GM19328 (cell line): ENCODE data around the gene CCM2.
A peak's percentile ranks its signal among the peaks of the same experiment; 100 is the strongest.
"Not testable (repeated sequence)": the region's sequence is repeated elsewhere in the genome, so short reads cannot be mapped to it uniquely, and the experiment has no call there.

Experiments
- ATAC-seq: cut with Tn5 transposase; IDR thresholded peaks from one replicate; pipeline ENCODE4 v1.9.1; 2021; ENCODE audit warnings: mild to moderate bottlenecking, moderate library complexity; ENCODE audit not compliant: unreplicated experiment

CCM2 gene

DNA sequence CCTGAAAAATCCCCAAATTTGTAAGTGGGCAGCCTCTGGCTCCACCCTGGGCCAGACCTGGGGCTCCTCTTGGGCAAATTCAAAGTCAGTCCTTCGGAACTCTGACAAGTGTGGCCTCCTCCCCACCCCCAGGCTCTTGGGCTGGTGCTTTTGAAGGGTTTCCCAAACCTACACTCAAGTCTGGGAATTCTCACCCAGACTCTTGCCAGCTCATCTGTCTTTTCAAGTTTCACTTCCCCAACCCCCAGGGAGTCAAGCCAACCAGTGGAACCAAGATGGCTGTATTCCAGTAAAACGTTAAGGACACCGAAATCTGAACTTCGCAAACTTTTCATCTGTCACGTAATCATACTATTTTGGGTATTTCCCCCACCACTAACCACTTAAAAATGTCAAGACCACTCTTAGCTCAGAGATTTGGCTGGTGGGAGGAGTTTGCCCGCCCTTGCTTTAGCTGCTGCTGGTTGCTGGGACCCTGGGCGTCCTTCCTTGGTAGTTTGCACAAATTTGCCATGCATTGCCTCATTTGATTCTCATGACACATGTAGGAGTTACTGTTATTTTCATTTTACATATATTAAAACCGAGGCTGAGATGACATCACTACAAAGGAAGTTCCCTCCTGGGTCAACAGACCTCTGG lies 19.5 kb upstream of the CCM2 start:
- ATAC-seq: peak; percentile 35

DNA sequence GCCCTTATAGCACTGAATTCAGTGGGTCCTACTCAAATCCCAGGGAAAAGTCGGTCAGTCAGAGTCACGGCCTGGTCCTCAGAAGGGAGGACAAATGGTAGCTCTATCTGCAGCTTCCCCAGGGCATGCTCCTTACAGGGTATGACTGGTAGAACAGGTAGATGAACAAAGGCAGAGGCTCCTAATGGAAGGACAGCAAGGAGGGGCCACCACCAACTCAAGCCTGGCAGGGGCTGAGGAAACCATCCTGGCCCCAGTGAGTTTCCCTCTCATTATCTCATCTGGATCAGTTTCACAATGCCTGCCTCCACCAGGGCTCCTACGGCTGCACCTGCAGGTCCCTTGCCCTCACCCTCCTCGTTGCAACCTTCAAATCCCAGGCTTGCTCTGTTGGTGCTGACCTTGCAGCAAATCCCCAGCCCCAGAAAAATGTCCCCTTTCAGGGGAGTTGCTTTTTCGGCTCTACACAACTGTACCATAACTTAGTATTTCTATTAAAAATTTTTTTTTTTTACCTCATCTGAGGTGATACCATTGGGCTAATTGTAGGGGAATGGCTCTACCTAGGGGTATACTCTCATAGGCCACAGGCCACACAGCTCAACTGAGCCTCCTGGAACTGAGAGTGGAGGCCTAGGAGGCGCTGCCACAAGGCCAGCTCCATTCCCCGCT lies 18.8 kb upstream of the CCM2 start:
- ATAC-seq: no peak

DNA sequence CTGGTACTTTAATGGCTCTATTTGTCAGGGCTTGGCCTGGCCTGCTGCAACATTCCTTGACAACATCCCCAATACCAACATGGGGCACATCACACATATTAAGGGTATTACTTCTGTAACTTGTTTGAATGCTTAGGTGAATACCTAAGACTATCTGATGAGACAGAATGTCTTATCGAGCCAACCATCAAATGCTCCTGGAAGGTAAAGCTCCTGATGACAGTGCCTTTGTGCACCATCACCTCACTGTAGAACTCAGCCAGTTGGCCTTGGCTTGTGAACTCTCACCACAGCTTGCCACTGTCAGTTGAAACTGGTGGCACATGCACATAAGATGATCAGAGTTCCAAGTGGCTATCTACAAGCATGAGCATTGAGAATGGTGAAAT lies 17.5 kb upstream of the CCM2 start:
- ATAC-seq: no peak

DNA sequence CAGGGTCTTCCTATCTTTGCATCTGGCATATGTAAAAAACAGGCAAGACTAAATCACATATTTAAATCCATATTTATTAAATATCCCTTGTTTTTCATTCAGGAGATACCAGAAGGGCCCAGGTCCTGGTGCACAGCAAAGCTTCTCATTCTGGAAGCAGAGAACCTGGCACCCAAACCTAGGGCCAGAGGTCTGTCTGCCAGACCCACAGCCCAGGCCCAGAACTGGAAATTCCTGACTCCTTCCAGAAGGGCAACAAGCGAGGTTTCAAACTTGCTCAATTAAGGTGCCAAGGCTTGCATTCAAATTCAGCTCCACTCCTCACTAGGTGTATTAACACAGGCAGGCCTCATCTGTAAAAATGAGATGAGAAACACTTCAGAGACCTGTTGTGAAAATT lies 17.0 kb upstream of the CCM2 start:
- ATAC-seq: no peak

DNA sequence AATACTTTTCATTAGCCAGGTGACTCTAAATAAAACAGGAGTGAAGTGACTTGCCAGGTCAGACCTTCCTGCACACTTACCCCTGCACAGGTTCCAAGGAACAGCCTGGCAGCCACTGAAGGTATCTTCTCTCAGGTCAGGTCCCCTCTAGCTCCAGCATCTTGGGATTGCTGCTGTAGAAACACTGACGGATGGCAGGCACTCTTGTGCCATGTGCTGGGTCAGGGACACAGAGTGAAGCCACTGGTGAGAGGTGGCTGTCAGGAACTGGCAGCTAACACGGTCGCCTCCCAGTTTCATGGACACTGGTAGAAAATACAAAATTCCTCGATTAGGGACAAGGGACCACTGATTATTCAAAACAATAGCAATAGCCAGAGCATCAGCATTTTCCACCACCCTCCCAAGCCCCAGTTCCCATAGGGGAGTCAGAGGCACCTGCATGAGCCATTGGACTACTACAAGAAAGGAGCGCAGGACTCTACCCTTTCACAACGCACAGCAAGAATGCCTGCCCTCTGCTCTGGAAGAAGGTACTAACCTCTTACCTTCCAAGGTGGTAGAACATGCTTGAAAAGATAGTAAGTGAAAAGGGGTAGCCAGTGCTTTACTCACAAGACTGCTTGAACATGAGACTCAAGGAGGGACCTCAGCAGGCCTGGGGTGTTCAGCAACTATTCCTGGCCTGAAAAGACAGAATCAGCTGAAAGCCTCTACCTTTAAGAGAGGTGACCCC lies 16.1 kb upstream of the CCM2 start:
- no peak for ATAC-seq

DNA sequence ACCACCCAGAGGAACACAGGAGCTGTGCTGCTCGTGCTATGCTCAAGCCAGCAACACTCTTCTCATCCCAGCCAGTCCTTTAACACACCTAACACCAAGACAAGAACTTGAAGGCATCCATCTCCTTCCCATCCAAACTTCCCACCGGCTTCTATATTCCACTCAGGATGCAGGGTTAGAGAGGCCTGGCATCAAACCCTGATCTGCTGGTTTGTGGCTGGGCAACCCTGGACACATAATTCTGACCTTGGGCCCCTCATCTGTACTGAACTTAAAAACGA lies 15.6 kb upstream of the CCM2 start:
- no peak for ATAC-seq

DNA sequence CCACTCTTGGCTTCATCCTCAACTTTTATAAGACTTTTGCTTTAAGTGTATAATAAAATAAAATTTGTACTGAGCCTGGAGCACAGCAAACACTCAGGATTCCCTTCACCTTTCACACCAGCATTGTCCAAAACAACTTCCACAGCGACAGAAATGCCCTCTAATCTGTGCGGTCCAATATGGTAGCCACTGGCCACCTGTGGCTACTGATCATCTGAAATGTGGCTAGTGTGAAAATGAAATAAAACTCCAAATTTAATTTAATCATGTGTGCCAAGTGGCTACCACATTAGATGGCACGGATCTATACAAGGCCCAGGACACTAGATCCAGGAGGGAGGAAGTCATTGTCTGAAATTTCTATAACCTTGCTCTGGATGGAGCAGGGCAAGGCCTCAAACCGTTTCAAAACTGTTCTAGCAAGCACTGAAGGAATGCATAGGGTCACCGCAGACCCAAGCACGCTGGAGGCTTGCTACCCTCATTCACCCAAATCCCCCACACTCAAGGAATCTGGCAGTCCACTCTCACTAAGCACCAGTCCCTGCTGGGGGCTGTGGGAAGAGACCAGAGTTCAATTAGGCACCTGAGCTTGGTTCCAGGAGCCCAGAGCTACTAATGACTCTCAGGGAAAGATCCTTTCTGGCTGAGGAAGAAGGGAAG lies 14.8 kb upstream of the CCM2 start:
- no peak for ATAC-seq

DNA sequence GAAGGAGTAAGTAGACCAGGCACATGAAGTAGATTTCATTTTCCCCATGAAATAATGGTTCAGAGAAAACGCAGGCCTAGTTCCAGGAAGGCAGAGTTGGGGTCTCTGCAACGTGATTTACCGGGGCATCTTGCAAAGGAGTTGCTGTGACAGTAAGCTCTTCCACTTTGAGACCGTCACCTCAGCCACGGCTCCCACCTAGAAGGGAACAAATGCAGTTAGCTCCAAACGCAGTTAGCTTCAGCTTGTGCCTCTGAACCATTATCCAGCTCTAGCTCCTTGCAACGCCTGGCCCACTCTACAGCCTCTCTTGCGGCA lies 14.1 kb upstream of the CCM2 start:
- ATAC-seq: no peak

DNA sequence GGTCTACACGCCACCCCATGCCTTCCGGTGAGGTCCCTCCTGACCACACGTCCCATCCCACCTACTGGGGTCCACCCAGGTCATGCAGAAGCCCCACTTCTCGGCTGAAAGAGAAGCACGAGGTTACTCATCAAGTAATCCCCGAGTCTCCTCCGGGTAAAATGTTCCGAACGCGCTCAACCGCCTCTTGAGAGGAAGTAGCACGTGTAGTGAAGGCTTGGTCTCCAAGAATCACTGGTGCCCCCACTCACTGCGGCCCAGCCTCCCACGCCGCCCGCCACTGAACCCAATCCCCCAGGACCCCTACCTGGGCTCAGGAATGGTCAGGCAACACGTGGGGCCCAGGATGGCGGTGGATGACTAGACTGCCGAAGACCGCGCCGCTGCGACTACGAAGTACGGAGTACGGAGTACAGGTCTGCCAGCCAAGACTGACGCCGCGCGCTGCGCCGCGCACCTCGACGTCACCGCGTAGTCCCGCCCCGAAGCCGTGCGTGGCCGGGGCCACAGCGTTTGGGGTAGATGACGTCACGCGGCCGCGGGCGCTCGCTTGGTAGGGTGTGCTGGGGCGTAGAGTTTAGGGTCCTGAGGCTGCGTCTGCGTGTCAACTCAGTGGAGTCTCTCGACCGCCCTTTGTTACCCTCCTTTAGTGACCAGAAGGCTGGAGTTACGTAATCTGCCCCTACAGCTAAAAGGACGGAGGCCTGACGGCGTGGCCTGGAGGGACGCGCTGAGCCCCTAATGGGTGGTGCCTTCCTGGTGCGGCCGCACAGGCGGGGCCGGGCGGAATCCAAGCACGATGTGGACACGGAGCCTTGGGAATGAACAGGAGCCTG lies 13.6 kb upstream of the CCM2 start:
- peak; percentile 97 for ATAC-seq

DNA sequence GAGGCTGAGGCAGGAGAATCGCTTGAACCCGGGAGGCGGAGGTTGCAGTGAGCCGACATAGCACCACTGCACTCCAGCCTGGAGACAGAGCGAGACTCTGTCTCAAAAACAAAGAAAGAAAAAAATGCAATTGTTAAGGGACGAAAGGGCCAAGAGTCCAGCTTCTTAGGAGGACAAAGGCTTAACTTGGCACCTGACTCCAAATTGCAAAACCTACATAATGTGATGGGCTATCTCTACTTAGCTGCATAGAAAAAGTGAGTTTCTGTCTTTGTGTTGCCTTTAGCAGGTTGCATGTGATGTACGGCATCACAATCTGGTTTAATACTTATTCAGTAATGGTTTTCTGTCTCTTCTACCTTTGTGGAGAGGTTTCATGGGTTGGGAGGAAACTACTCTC lies 12.5 kb upstream of the CCM2 start:
- ATAC-seq: no peak

DNA sequence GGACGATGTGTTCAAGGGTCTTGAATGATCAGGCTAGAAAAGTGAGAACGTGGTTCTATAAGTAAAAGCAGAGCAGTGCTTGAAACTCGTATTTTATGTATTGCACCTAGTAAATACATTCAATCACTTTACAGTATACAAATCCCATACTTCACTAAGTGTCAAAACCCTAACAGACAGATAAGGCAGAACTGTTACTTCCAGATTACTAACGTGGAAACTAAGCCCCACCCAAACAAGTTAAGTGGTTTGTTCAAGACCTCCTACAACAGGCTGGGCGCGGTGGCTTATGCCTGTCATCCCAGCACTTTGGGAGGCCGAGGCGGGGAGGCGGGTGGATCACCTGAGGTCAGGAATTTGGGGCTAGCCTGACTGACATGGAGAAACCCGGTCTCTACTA lies 12.0 kb upstream of the CCM2 start:
- no peak for ATAC-seq

DNA sequence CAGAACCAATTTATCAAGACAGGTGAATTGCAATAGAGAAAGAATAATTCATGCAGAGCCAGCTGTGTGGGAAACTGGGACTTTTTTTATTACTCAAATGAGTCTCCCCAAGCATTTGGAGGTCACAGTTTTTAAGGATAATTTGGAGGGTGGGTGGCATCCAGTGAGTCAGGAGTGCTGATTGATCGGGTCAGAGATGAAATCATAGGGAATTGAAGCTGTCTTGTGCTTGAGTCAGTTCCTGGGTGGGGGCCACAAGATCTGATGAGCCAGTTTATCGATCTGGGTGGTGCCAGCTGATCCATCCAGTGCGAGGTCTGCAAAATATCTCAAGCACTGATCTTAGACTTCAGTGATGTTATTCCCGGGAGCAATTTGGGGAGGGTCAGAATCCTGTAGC lies 11.3 kb upstream of the CCM2 start:
- no peak for ATAC-seq

DNA sequence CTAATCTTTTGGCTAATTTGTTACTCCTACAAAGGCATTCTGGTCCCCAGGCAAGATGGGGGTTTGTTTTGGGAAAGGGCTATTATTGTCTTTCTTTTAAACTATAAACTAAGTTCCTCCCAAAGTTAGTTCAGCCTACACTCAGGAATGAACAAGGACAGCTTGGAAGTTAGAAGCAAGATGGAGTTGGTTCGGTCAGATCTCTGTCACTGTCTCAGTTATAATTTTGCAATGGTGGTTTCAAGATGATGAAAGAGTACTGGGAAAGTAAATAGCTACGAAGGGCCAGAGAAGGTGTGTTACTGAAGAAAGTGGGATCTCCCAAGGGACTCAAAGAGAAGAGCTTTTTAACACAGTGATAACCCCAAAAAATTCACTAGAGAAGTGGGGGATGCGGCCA lies 10.9 kb upstream of the CCM2 start:
- ATAC-seq: no peak

DNA sequence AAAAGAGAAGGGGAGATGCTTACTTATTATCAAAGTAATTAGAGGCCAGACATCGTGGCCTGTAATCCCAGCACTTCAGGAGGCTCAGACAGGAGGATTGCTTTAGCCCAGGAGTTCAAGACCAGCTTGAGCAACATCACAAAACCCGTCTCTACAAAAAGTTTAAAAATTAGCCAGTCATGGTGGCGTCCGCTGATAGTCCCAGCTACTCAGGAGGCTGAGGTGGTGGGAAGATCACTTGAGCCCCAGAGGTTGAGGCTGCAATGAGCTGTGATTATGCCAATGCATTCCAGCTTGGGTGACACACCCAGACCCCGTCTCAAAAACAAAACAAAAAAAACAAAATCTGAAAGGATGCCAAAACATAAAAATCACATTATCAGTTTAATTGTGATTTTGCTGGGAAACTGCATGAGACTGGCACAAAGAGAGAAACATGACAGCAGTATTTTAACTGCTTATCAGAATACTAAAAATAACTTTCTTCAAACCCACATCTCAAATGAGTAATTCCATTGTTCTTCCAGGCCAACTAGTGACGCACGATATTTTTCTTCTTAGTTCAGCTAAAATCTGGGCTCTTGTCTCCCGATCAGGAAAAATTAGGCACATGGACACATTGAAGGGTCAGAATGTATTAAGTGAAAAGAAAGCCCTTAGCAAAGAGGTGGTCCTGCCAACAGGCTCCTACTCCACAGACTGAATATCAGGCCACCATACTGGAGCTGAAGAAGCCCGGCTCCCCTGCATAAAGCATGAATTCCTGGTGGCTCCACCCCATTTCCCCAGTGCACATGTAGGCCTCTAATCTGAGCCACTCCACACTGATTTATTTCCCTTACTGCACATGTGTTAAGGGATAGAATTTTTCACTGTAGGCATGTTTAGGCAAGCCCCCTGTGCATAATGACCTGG lies 9.6 kb upstream of the CCM2 start:
- ATAC-seq: no peak

DNA sequence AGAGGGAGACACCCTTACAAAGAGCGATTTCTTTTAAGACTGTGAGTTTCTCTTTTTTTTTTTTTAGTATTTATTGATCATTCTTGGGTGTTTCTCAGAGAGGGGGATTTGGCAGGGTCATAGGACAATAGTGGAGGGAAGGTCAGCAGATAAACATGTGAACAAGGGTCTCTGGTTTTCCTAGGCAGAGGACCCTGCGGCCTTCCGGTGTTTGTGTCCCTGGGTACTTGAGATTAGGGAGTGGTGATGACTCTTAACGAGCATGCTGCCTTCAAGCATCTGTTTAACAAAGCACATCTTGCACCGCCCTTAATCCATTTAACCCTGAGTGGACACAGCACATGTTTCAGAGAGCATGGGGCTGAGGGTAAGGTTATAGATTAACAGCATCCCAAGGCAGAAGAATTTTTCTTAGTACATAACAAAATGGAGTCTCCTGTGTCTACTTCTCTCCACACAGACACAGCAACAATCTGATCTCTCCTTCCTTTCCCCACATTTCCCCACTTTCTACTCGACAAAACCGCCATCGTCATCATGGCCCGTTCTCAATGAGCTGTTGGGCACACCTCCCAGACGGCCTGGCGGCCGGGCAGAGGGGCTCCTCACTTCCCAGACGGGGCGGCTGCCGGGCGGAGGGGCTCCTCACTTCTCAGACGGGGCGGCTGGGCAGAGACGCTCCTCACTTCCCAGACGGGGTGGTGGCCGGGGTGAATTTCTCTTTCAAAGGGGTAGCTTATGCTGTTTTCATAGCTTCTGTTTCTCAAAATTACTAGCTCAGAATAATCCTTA lies 7.8 kb upstream of the CCM2 start:
- ATAC-seq: not testable (repeated sequence)

DNA sequence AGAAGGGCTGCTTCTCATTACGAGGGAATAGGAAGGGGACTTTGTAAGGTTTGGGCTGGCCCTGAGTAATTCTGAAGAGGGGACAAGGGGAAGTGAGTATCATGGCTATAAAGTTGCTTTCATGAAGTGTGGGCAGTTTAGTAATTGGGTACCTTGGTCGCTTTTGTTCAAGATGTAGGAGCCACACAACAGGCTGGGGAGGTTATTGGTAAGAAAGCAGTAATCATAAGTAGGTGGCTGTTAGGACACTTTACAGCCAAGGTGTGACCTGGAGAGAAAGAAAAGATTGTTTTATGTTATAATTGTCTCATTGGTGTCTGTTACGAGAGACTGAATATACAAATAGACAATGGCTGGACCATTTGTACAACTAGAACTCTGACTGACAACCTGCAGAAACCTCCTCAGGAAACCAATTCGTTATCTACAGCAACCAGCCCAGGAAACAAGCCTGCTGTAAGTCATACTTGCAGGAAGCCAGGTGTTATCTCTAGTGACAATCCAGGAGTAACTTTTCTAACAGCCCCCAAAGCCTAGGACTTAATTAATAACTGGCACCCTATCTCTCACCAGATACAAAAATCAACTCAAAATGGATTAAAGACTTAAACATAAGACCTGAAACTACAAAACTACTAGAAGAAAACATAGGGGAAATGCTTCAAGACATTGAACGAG lies 5.0 kb upstream of the CCM2 start:
- ATAC-seq: no peak

DNA sequence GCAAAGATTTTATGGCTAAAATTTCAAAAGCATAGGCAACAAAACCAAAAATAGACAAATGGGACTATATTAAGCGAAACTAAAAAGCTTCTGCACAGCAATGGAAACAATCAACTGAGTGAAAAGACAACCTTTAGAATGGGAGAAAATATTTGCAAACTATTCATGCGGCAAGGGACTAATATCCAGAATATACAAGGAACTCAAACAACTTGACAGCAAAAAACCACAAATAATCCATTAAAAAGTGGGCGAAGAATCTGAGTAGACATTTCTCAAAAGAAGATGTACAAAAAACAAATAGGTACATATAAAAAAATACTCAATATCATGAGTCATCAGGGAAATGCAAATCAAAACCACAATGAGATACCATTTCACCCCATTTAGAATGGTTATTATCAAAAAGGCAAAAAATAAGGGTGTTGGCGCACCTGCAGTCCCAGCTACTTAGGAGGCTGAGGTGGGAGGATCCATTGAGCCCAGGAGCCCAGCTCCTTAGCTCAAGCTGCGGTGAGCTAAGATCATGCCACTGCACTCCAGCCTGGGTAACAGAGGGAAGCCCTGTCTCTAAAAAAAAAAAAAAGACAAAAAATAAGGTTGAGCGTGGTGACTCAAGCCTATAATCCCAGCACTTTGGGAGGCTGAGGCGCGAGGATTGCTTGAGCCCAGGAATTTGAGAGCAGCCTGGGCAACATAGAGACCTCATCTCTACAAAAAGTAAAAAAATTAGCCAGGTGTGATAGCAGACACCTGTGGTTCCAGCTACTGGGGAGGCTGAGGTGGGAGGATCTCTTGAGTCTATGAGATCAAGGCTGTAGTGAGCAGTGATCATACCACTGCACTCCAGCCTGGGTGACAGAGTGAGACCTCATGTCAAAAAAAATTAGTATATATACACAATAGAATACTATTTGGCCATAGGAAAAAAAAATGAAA lies 4.2 kb upstream of the CCM2 start:
- ATAC-seq: no peak
